Brain pericyte (primary cell): Measurements from ENCODE around the gene CYP4X1.
A peak's percentile ranks its signal among the peaks of the same experiment; 100 is the strongest.
"Not testable (repeated sequence)": the region's sequence is repeated elsewhere in the genome, so short reads cannot be mapped to it uniquely, and the experiment has no call there.

Source experiments
- DNase-seq: peaks from one replicate; pipeline ENCODE4 v3.0.0-alpha.2; 2012; ENCODE audit warnings: low read depth, low spot score

Gene CYP4X1

GRCh38 chr1:47023268-47024140 is at the start of gene CYP4X1:
Gene CYP4X1 (plus strand): TSS chr1:47023669. CDS start chr1:47023818, 149 bp downstream.
- DNase-seq = no peak

GRCh38 chr1:46983166-46983829 is 40.2 kb upstream of the CYP4X1 start:
- no peak for DNase-seq

GRCh38 chr1:46983830-46984586 is 39.5 kb upstream of the CYP4X1 start:
- peak; percentile 33 for DNase-seq

- DNase-seq = not testable (repeated sequence)
These were observed 32.9 kb upstream of the CYP4X1 start for GRCh38 chr1:46990541-46990940.

- no peak for DNase-seq
These were observed 32.2 kb upstream of the CYP4X1 start for GRCh38 chr1:46991083-46991923.

- no peak for DNase-seq
These were observed 26.7 kb upstream of the CYP4X1 start for GRCh38 chr1:46996659-46997281.

GRCh38 chr1:47002211-47002610 is 21.3 kb upstream of the CYP4X1 start:
- DNase-seq = no peak

GRCh38 chr1:47003896-47004403 is 19.5 kb upstream of the CYP4X1 start:
- DNase-seq = no peak

GRCh38 chr1:47006437-47006836 is 17.0 kb upstream of the CYP4X1 start:
- DNase-seq = not testable (repeated sequence)

- DNase-seq = no peak
These were observed 10.2 kb upstream of the CYP4X1 start for GRCh38 chr1:47013293-47013692.

GRCh38 chr1:47021070-47021469 is 2.4 kb upstream of the CYP4X1 start:
- DNase-seq = no peak

- DNase-seq = peak; percentile 17
These were observed 802 bp downstream of the CYP4X1 start for GRCh38 chr1:47024141-47024801.

GRCh38 chr1:47030170-47030805 is 6.8 kb downstream of the CYP4X1 start:
- DNase-seq = no peak

GRCh38 chr1:47031059-47031458 is 7.6 kb downstream of the CYP4X1 start:
- DNase-seq = peak; percentile 58

- peak; percentile 21 for DNase-seq
These were observed 8.1 kb downstream of the CYP4X1 start for GRCh38 chr1:47031585-47031984.

GRCh38 chr1:47036764-47037163 is 13.3 kb downstream of the CYP4X1 start:
- no peak for DNase-seq

GRCh38 chr1:47059376-47059775 is 35.9 kb downstream of the CYP4X1 start:
- no peak for DNase-seq

- DNase-seq = no peak
These were observed 43.7 kb downstream of the CYP4X1 start, which contains the start of gene CYP4Z1 for GRCh38 chr1:47067097-47067594. Gene CYP4Z1 (plus strand): TSS chr1:47067231. CDS start chr1:47067491, 260 bp downstream.

- not testable (repeated sequence) for DNase-seq
These were observed 45.6 kb downstream of the CYP4X1 start for GRCh38 chr1:47069080-47069479.
